K562 (cell line): Measurements from ENCODE around the gene DZIP3. TPM values are rescaled to one million over a fixed set of nuclear protein-coding genes. Genes with fewer than 3 reads are reported as not detected.
A peak's percentile ranks its signal among the peaks of the same experiment; 100 is the strongest.

ENCODE experiments used
- ARID4B ChIP-seq: sonication (generic); formaldehyde crosslinking; IDR thresholded peaks from 2 replicates; pipeline ENCODE4 v1.8.0; 2022; ENCODE audit warnings: mild to moderate bottlenecking, missing genetic modification reagents
- COPS2 ChIP-seq: fragments of 450-650 bp; conservative IDR thresholded peaks from 2 replicates; pipeline ENCODE4 v1.6.1; 2016; ENCODE audit warnings: mild to moderate bottlenecking, moderate library complexity
- DIDO1 ChIP-seq: fragments of 450-650 bp; IDR thresholded peaks from 2 replicates; pipeline ENCODE4 v1.6.1; 2016; ENCODE audit warnings: low read depth, missing biosample characterization, missing genetic modification characterization
- FOXO4 ChIP-seq: fragments of 450-650 bp; formaldehyde crosslinking; IDR thresholded peaks from 2 replicates; pipeline ENCODE4 v1.4.0; 2020; ENCODE audit warnings: mild to moderate bottlenecking, moderate library complexity
- MXI1 ChIP-seq: IDR thresholded peaks from 2 replicates; pipeline ENCODE4 v1.6.1; 2011; ENCODE audit warnings: low read depth, mild to moderate bottlenecking, improper control_type of control experiment, low read length
- NFATC3 ChIP-seq: fragments of 450-650 bp; IDR thresholded peaks from 2 replicates; pipeline ENCODE4 v1.6.1; 2017; ENCODE audit warnings: mild to moderate bottlenecking
- POLR2B ChIP-seq: fragments of 450-650 bp; IDR thresholded peaks from 2 replicates; pipeline ENCODE4 v1.6.1; 2018; ENCODE audit warnings: low read depth; ENCODE audit not compliant: partially characterized antibody
- RBM39 ChIP-seq: fragments of 200-400 bp; formaldehyde crosslinking; optimal IDR thresholded peaks from 2 replicates; pipeline ENCODE3; 2018; ENCODE audit warnings: low read depth, low read length
- SIN3B ChIP-seq: fragments of 450-650 bp; IDR thresholded peaks from 2 replicates; pipeline ENCODE4 v1.6.1; 2017; ENCODE audit warnings: low read depth, mild to moderate bottlenecking, moderate library complexity
- TEAD2 ChIP-seq: fragments of 450-650 bp; IDR thresholded peaks from 2 replicates; pipeline ENCODE4 v1.6.1; 2016; ENCODE audit warnings: missing genetic modification characterization, control low read depth, missing compliant biosample characterization
- TGIF2 ChIP-seq: sonication (generic); formaldehyde crosslinking; IDR thresholded peaks from 2 replicates; pipeline ENCODE4 v1.8.1; 2022; ENCODE audit warnings: mild to moderate bottlenecking, missing genetic modification reagents, moderate library complexity
- TSHZ1 ChIP-seq: fragments of 250-450 bp; sonication (Bioruptor Pico); IDR thresholded peaks from 2 replicates; pipeline ENCODE4 v1.4.0; 2020; ENCODE audit warnings: mild to moderate bottlenecking, moderate library complexity
- ZBTB1 ChIP-seq: sonication (generic); formaldehyde crosslinking; IDR thresholded peaks from 2 replicates; pipeline ENCODE4 v1.8.1; 2023; ENCODE audit warnings: missing genetic modification reagents, low read depth, mild to moderate bottlenecking, borderline replicate concordance
- ZNF175 ChIP-seq: fragments of 200-800 bp; sonication (Bioruptor generic); IDR thresholded peaks from 2 replicates; pipeline ENCODE4 v1.6.1; 2016; ENCODE audit warnings: low read depth, mild to moderate bottlenecking, missing genetic modification characterization, missing compliant biosample characterization
- ZNF280A ChIP-seq: fragments of 450-650 bp; IDR thresholded peaks from 2 replicates; pipeline ENCODE4 v1.6.1; 2018; ENCODE audit warnings: mild to moderate bottlenecking, low read depth; ENCODE audit not compliant: partially characterized antibody
- ZNF785 ChIP-seq: fragments of 250-450 bp; sonication (Bioruptor Pico); IDR thresholded peaks from 2 replicates; pipeline ENCODE4 v1.4.0; 2020; ENCODE audit warnings: mild to moderate bottlenecking
- polyA plus RNA-seq, 8 experiments: library from polyadenylated mRNA; depleted of rRNA in 4 of 8; stranded (reverse) in 5 of 8; unstranded in 3 of 8; fragments of >200 nt; fragmentation: Nextera tagmentation in 2 of 8; fragmentation: Illumina TruSeq in 1 of 8; extraction: Ambion mirVana in 2 of 8; extraction: Trizol in 1 of 8; gene quantifications; 2 replicates each; pipeline versions ENCODE4 v1.2.1 to v1.2.3, GENCODE V29; 2011 to 2014; ENCODE audit warnings: inconsistent platforms in 1 of 8, missing spikeins in 1 of 8
- total RNA-seq, 7 experiments: library from RNA; depleted of rRNA in 6 of 7; stranded (reverse); fragments of >200 nt in 6 of 7; fragmentation: Illumina TruSeq in 2 of 7; extraction: Trizol in 2 of 7; gene quantifications; 2 replicates each; pipeline versions ENCODE4 v1.2.1 to v1.2.3, GENCODE V29; 2011 to 2021; ENCODE audit warnings: low replicate concordance in 1 of 7

The DZIP3 gene
- total and polyA plus RNA-seq, 9 of the 15 experiments (the other 6 are each of a cell fraction or from before 2014, with no cell fraction given): 3.5 to 9.7 (median 5.7) TPM

GRCh38 chr3:108589081-108589997 lies at the start of gene DZIP3, which contains the start of gene CIP2A (continued):
- TF ChIP-seq ARID4B (CRISPR knock-in tag): peak; percentile 94
- no peak for TF ChIP-seq TGIF2 (CRISPR knock-in tag)
- TF ChIP-seq SIN3B: peak; percentile 41; the same call in 1 of the 2 replicates
- TF ChIP-seq ZNF785: no peak
- no peak for TF ChIP-seq FOXO4 (CRISPR knock-in tag)
- no peak for TF ChIP-seq RBM39
- TF ChIP-seq ZNF175 (CRISPR knock-in tag): no peak
- TF ChIP-seq NFATC3: no peak
- TF ChIP-seq POLR2B: peak; percentile 62
- TF ChIP-seq ZNF280A: no peak
- 0 out of 2 replicates have a peak, but pooled peaks have one; percentile 20 for TF ChIP-seq MXI1
- TF ChIP-seq TEAD2 (tag): no peak
- TF ChIP-seq ZBTB1 (CRISPR knock-in tag): no peak
- no peak for TF ChIP-seq DIDO1 (tag)
- TF ChIP-seq TSHZ1 (CRISPR knock-in tag): no peak
- no peak for TF ChIP-seq COPS2
